Spleen (tissue), 11 donors: ENCODE measurements around the gene DEK. TPM values are rescaled to one million over a fixed set of nuclear protein-coding genes. Genes with fewer than 3 reads are reported as not detected.

Experiments used
- DNase-seq: peaks from one replicate; pipeline ENCODE4 v3.0.0-alpha.2; 2020
- H3K27ac ChIP-seq, 8 donors: fragments of 200-600 bp; sonication (generic) in 7 of 8; 1 replicate in 4 of 8; 2 replicates in 4 of 8; pipeline versions ENCODE4 v1.5.0 to v1.8.0; 2016 to 2021; ENCODE audit warnings: inconsistent platforms in 4 of 8, mild to moderate bottlenecking in 4 of 8, moderate library complexity in 1 of 8
- H3K27me3 ChIP-seq, 7 donors: fragments of 200-600 bp; sonication (generic) in 6 of 7; replicated peaks in 1 of 7; 1 replicate in 4 of 7; 2 replicates in 3 of 7; pipeline versions ENCODE4 v1.5.0 to v1.8.0; 2016 to 2021; ENCODE audit warnings: inconsistent platforms in 3 of 7, mild to moderate bottlenecking in 1 of 7
- H3K36me3 ChIP-seq, 6 donors: fragments of 200-600 bp; sonication (generic) in 5 of 6; 1 replicate in 4 of 6; 2 replicates in 2 of 6; pipeline versions ENCODE4 v1.5.0 to v1.8.0; 2016 to 2021; ENCODE audit warnings: inconsistent platforms in 2 of 6
- H3K4me1 ChIP-seq, 6 donors: fragments of 200-600 bp; sonication (generic) in 5 of 6; 1 replicate in 3 of 6; 2 replicates in 3 of 6; pipeline versions ENCODE4 v1.5.0 to v1.8.0; 2016 to 2021; ENCODE audit warnings: inconsistent platforms in 3 of 6
- H3K4me3 ChIP-seq, 8 donors: fragments of 200-600 bp; sonication (generic) in 7 of 8; 1 replicate in 4 of 8; 2 replicates in 4 of 8; pipeline versions ENCODE4 v1.5.0 to v1.8.0; 2016 to 2021; ENCODE audit warnings: inconsistent platforms in 4 of 8, mild to moderate bottlenecking in 4 of 8, moderate library complexity in 2 of 8
- H3K9me3 ChIP-seq, 8 donors: fragments of 200-600 bp; sonication (generic) in 7 of 8; 1 replicate in 4 of 8; 2 replicates in 4 of 8; pipeline versions ENCODE4 v1.5.0 to v1.8.0; 2016 to 2021; ENCODE audit warnings: inconsistent platforms in 4 of 8
- POLR2A ChIP-seq, 3 donors: fragments of 450-650 bp; IDR thresholded peaks; one replicate each; pipeline ENCODE4 v1.5.1; 2017; ENCODE audit warnings: antibody characterized with exemption in 3 of 3, mild to moderate bottlenecking in 1 of 3
- POLR2AphosphoS5 ChIP-seq, 3 donors: sonication (generic); formaldehyde crosslinking; IDR thresholded peaks; one replicate each; pipeline ENCODE4 v1.5.1; 2017; ENCODE audit warnings: antibody characterized with exemption in 3 of 3
- WGBS, 5 donors: extraction: QIAGEN DNeasy Blood & Tissue Kit in 3 of 5; methylation state at CpG; one replicate each; pipeline versions ENCODE4 v1.1.5 to v1.1.7; 2013 to 2018; 5-methylcytosine and 5-hydroxymethylcytosine counted together
- intact Hi-C: fragments of 100-400 bp; cut with DNase I; formaldehyde crosslinking; loops from one replicate; pipeline ENCODE4 v1.15.0; 2023; ENCODE audit warnings: low total_unique reads
- polyA plus RNA-seq, 3 donors: library from polyadenylated mRNA; stranded (reverse); fragments of 200-250 nt; gene quantifications; one replicate each; pipeline ENCODE4 v1.2.1, GENCODE V29; 2013
- total RNA-seq, 7 donors: library from RNA; depleted of rRNA in 3 of 7; stranded (reverse); fragments of >200 nt in 3 of 7; fragmentation: NEBNext Ultra II Directional in 4 of 7; extraction: Animal tissue kit (Norgen Biotek cat#: 25700) in 4 of 7; gene quantifications; one replicate each; pipeline versions ENCODE4 v1.1.0 to v1.2.1, GENCODE V29; 2016 to 2021
- TF ChIP-seq, protein P1 (sequence below), 11 experiments: fragments of 200-600 bp in 7 of 11; fragments of 450-650 bp in 4 of 11; sonication (generic) in 4 of 11; IDR thresholded peaks in 8 of 11; conservative IDR thresholded peaks in 3 of 11; 1 replicate in 7 of 11; 2 replicates in 4 of 11; pipeline versions ENCODE4 v1.4.0 to v1.8.0; 2016 to 2021; ENCODE audit warnings: antibody characterized with exemption in 11 of 11, inconsistent platforms in 4 of 11, mild to moderate bottlenecking in 1 of 11
- donor health status: healthy with polysubstance abuse.
- donor health status: DM: no; HTN: no; CAD: no; lungs with moderate emphysema.
- donor health status: DM: no; HTN: no; CAD: no.
- donor health status: Bipolar disorder and iron deficiency.
- donor health status: healthy.
- donor health status: DM: no; HTN: no; CAD: no.
- donor health status: DM: yes; HTN: yes; CAD: no.

DEK gene
- total and polyA plus RNA-seq, 10 donors = 27.4 to 133 (median 73.9) TPM

DNA sequence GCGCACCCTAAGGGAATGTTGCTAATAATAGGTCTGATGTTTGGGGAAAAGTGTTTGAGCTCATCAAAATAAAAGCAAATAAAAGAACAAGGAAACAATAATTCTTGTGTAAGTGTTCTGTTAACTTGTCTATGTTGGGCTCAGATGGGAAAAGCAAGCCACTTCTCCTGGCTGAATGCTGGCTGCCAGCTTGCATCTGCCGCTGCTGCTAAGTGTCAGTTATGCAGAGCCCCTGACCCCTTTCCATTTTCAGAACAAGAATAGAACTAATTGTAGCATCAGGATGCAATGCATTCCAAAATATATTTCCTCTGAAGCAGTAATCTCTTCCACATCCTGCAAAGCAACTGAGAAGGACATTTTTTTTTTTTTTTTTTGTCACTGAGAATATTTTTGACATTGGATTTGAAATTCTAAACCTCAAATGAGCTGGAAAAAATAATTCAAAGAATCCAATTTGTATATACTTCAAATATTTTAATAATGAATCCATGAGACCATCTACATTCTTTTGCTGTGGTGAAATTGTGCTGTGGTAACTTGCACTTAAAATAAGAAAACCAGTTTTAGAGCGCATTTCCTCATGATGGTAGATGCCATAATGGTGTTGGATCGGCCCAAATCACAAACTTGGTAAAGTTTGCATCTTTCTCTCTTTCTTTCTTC is 43.9 kb upstream of the DEK start:
- no peak for DNase-seq
- intact Hi-C loops = no loop called here
- 66 to 87% (median 84%) methylated on average over 4 of the region's 4 CpGs for WGBS, 5 donors
- no peaks in the 10 kb centered on the region for H3K4me1 ChIP-seq
- no peak for TF ChIP-seq POLR2A (IDR thresholded peaks at IDR 0.05)
- no peak for TF ChIP-seq POLR2AphosphoS5 (IDR thresholded peaks at IDR 0.05)
- TF ChIP-seq, protein P1, sequence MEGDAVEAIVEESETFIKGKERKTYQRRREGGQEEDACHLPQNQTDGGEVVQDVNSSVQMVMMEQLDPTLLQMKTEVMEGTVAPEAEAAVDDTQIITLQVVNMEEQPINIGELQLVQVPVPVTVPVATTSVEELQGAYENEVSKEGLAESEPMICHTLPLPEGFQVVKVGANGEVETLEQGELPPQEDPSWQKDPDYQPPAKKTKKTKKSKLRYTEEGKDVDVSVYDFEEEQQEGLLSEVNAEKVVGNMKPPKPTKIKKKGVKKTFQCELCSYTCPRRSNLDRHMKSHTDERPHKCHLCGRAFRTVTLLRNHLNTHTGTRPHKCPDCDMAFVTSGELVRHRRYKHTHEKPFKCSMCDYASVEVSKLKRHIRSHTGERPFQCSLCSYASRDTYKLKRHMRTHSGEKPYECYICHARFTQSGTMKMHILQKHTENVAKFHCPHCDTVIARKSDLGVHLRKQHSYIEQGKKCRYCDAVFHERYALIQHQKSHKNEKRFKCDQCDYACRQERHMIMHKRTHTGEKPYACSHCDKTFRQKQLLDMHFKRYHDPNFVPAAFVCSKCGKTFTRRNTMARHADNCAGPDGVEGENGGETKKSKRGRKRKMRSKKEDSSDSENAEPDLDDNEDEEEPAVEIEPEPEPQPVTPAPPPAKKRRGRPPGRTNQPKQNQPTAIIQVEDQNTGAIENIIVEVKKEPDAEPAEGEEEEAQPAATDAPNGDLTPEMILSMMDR (IDR thresholded peaks at IDR 0.05 in 8 of 11, conservative IDR thresholded peaks at IDR 0.05 in 3 of 11) = no peak
- peaks cover 0 to 4% (median 0%) of the 10 kb centered on the region in 7 donors for H3K27me3 ChIP-seq
- no peaks in the 10 kb centered on the region for H3K36me3 ChIP-seq
- no peak overlapping the region for H3K27ac ChIP-seq
- H3K4me3 ChIP-seq = no peak overlapping the region
- H3K9me3 ChIP-seq = peaks cover 0 to 10% (median 0%) of the 10 kb centered on the region in 8 donors

DNA sequence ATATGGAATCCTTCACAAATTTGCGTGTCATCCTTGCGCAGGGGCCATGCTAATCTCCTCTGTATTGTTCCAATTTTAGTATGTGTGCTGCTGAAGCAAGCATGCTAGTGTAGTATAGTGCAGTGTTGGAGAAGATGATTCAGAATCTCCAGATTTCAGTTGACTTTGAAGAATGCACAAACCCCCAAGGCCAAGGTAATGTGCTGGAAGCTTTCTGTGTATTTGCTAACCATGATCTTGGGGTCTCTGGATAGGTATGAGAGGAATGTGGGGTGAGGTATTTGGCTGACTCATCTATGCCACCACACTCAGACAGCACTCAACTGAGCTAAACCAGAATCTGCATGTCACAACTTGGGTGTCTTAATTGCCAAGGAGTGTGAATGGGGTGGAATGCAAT is 42.6 kb upstream of the DEK start:
- intact Hi-C loops = no loop called here
- no peaks in the 10 kb centered on the region for H3K36me3 ChIP-seq
- no peak overlapping the region for H3K27ac ChIP-seq
- peaks cover 0 to 10% (median 0%) of the 10 kb centered on the region in 8 donors for H3K9me3 ChIP-seq
- peaks cover 0 to 4% (median 0%) of the 10 kb centered on the region in 7 donors for H3K27me3 ChIP-seq
- no peak for DNase-seq
- TF ChIP-seq POLR2AphosphoS5 (IDR thresholded peaks at IDR 0.05) = no peak
- no peak for TF ChIP-seq POLR2A (IDR thresholded peaks at IDR 0.05)
- TF ChIP-seq, protein P1 (IDR thresholded peaks at IDR 0.05 in 8 of 11, conservative IDR thresholded peaks at IDR 0.05 in 3 of 11) = no peak
- 93 to 98% (median 97%) methylated on average over 2 of the region's 2 CpGs for WGBS, 5 donors
- no peak overlapping the region for H3K4me3 ChIP-seq
- H3K4me1 ChIP-seq = no peaks in the 10 kb centered on the region

DNA sequence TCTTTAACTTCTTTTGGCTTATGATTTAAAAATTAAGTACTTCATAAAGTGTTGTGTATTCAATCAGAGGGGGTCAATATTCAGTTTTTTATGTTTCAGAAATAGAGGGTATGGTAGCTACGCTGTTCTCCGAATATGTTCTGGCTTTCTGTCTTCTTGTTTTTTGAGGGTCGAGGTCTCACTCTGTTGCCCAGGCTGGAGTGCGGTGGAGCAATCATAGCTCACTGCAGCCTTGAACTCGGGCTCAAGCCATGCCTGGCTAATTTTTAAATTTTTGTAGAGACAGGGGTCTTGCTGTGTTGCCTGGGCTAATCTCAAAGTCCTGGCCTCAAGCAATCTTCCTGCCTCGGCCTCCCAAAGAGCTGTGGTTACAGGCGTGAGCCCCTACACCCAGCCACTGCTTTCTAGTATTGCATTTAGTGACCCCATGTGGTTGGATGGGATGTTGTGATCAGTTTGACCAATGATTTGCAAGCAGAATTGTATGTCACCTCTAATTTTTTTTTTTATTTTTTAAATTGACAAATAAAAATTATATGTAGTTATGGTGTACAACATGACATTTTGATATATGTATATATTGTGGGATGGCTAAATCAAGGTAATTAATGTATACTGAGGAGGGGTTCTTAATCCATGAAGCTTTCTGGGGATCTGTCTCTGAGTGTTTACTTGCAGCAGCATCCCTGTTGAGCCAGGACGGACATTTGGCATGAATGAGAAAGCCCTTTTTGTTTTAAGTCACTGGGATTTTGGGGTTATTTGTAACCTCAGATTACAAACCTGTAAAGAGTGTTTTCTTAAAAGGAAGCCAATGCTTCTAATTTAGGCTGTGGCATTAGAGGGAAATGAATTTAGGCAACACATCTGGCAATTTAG is 38.5 kb upstream of the DEK start:
- H3K4me3 ChIP-seq = no peak overlapping the region
- no peaks in the 10 kb centered on the region for H3K27me3 ChIP-seq
- intact Hi-C loops = no loop called here
- WGBS, 5 donors = 76 to 87% (median 84%) methylated on average over 8 of the region's 8 CpGs
- no peak overlapping the region for H3K27ac ChIP-seq
- H3K4me1 ChIP-seq = no peaks in the 10 kb centered on the region
- H3K36me3 ChIP-seq = no peaks in the 10 kb centered on the region
- TF ChIP-seq POLR2A (IDR thresholded peaks at IDR 0.05) (no peak), POLR2AphosphoS5 (IDR thresholded peaks at IDR 0.05) (no peak)
- TF ChIP-seq, protein P1 (IDR thresholded peaks at IDR 0.05 in 8 of 11, conservative IDR thresholded peaks at IDR 0.05 in 3 of 11) = no peak
- no peaks in the 10 kb centered on the region for H3K9me3 ChIP-seq
- DNase-seq = no peak
